ENCODE data around the gene SLF2. TPM values are rescaled to one million over a fixed set of nuclear protein-coding genes. Genes with fewer than 3 reads are reported as not detected.

Gene SLF2
- total RNA-seq, 1 experiment from 2014 or later = 43.0 TPM

DNA sequence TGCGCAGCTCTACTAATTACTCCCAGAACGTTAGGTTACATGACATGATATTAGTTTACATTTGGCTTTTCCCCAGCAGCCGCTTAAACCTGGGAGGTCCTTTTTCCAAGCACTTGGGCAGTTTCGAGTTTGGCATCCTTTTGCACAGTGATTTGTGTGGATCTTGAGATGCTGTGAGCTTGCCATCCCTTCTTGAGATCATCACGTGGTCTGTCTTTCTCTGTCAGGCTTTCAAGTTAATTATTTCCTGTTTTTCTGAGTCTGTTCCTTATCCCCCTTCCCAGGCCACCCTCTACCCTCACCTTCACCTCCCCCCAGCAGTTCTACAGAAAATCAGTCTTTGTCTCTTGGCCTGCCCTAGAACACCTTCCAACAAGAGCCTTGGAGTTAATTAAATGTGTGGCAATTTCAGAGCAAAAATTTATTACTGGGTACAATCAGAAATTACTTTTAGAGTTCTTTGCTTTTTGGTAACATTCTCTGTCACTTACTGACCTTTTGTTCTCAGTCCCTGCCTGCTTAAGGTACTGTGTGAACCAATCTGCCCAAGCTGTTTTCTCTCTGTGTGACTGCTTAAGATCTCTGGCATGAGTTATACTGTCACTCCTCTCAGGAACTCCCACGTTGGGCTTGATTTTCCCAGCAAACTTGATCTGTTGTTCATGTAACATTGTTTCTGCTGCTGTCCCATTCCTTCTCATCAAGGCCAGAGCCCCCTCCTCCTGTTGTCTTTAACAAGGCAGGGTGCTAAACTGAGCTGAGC is 3.1 kb upstream of the SLF2 start:
- Histone ChIP-seq H3K9ac (ENCODE audit: low read length) (no peak overlapping the region), H4K20me1 (ENCODE audit: insufficient read depth) (peaks cover 6% of the 10 kb centered on the region; the same call in 1 of the 2 replicates), H3K4me1 (ENCODE audit: control insufficient read depth in 1 of 2, insufficient read depth in 2 of 2, low read length in 2 of 2) (peaks cover 11 to 17% of the 10 kb centered on the region in 2 experiments; a peak in 3 of 4 replicates), H3K9me2 (ENCODE audit: insufficient read depth) (no peaks in the 10 kb centered on the region), H3K27me3 (ENCODE audit: insufficient read depth, low read length) (no peaks in the 10 kb centered on the region), H3K4me3 (replicated peaks in 1 of 2; ENCODE audit: low read depth in 1 of 2, low read length in 2 of 2) (no peak overlapping the region), H3K36me3 (ENCODE audit: control insufficient read depth in 1 of 2, insufficient read depth in 2 of 2, low read length in 2 of 2) (no peaks in the 10 kb centered on the region), H2AFZ (ENCODE audit: low read depth, low read length, poor library complexity, severe bottlenecking) (no peak overlapping the region), H3K27ac (ENCODE audit: low read depth, low read length) (no peak overlapping the region), H3K4me2 (ENCODE audit: low read length) (no peak overlapping the region), H3K79me2 (ENCODE audit: insufficient read depth, low read length) (peaks cover 17% of the 10 kb centered on the region), H3K9me3 (ENCODE audit: control insufficient read depth in 1 of 2, insufficient read depth in 1 of 2, low read depth in 1 of 2, low read length in 2 of 2) (no peaks in the 10 kb centered on the region)
- TF ChIP-seq, protein P1, sequence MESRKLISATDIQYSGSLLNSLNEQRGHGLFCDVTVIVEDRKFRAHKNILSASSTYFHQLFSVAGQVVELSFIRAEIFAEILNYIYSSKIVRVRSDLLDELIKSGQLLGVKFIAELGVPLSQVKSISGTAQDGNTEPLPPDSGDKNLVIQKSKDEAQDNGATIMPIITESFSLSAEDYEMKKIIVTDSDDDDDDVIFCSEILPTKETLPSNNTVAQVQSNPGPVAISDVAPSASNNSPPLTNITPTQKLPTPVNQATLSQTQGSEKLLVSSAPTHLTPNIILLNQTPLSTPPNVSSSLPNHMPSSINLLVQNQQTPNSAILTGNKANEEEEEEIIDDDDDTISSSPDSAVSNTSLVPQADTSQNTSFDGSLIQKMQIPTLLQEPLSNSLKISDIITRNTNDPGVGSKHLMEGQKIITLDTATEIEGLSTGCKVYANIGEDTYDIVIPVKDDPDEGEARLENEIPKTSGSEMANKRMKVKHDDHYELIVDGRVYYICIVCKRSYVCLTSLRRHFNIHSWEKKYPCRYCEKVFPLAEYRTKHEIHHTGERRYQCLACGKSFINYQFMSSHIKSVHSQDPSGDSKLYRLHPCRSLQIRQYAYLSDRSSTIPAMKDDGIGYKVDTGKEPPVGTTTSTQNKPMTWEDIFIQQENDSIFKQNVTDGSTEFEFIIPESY (IDR thresholded peaks at IDR 0.05; ENCODE audit: extremely low read depth, insufficient replicate concordance, low read length) = no peak
- TF ChIP-seq EGR1 (IDR thresholded peaks at IDR 0.05; ENCODE audit: low read depth) (no peak), POLR2AphosphoS5 (IDR thresholded peaks at IDR 0.05; ENCODE audit: low read depth, low read length) (no peak), CEBPB (IDR thresholded peaks at IDR 0.05; ENCODE audit: low read depth) (no peak), EZH2phosphoT487 (IDR thresholded peaks at IDR 0.05; ENCODE audit: borderline replicate concordance) (no peak), TCF7L2 (IDR thresholded peaks at IDR 0.05; ENCODE audit: borderline replicate concordance, extremely low read depth, insufficient read depth, insufficient read length) (no peak), JUND (IDR thresholded peaks at IDR 0.05) (no peak), POLR2A (IDR thresholded peaks at IDR 0.05; ENCODE audit: borderline replicate concordance, extremely low read depth, insufficient read depth, insufficient read length) (no peak), ELF1 (IDR thresholded peaks at IDR 0.05; ENCODE audit: borderline replicate concordance, low read depth) (no peak), SRF (IDR thresholded peaks at IDR 0.05; ENCODE audit: low read depth) (no peak), EZH2 (IDR thresholded peaks at IDR 0.05) (no peak)
- TF ChIP-seq, protein P2, sequence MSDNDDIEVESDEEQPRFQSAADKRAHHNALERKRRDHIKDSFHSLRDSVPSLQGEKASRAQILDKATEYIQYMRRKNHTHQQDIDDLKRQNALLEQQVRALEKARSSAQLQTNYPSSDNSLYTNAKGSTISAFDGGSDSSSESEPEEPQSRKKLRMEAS (IDR thresholded peaks at IDR 0.05) = no peak
- TF ChIP-seq, protein P3, sequence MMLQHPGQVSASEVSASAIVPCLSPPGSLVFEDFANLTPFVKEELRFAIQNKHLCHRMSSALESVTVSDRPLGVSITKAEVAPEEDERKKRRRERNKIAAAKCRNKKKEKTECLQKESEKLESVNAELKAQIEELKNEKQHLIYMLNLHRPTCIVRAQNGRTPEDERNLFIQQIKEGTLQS (IDR thresholded peaks at IDR 0.05) = no peak
- TF ChIP-seq, protein P4, sequence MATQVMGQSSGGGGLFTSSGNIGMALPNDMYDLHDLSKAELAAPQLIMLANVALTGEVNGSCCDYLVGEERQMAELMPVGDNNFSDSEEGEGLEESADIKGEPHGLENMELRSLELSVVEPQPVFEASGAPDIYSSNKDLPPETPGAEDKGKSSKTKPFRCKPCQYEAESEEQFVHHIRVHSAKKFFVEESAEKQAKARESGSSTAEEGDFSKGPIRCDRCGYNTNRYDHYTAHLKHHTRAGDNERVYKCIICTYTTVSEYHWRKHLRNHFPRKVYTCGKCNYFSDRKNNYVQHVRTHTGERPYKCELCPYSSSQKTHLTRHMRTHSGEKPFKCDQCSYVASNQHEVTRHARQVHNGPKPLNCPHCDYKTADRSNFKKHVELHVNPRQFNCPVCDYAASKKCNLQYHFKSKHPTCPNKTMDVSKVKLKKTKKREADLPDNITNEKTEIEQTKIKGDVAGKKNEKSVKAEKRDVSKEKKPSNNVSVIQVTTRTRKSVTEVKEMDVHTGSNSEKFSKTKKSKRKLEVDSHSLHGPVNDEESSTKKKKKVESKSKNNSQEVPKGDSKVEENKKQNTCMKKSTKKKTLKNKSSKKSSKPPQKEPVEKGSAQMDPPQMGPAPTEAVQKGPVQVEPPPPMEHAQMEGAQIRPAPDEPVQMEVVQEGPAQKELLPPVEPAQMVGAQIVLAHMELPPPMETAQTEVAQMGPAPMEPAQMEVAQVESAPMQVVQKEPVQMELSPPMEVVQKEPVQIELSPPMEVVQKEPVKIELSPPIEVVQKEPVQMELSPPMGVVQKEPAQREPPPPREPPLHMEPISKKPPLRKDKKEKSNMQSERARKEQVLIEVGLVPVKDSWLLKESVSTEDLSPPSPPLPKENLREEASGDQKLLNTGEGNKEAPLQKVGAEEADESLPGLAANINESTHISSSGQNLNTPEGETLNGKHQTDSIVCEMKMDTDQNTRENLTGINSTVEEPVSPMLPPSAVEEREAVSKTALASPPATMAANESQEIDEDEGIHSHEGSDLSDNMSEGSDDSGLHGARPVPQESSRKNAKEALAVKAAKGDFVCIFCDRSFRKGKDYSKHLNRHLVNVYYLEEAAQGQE (IDR thresholded peaks at IDR 0.05; ENCODE audit: low read depth) = no peak
- intact Hi-C loops (cut with micrococcal nuclease) = no loop called here
- RAD21 ChIA-PET (ENCODE audit: low non-redundant PET in 1 of 2, low total read pairs in 2 of 2, uncharacterized antibody in 2 of 2, unreplicated experiment in 2 of 2) = no interaction called here
- POLR2A ChIA-PET = no interaction called here
- ATAC-seq (no peak), DNase-seq (ENCODE audit: low read depth, low spot score) (no peak)
- CTCF ChIA-PET = interaction anchor here (1.1 kb wide), 1 partner anchor 21 kb away, joined by 3 read pairs; no protein-coding TSS in a partner anchor
- BruUV-seq (replicated peaks) = no TSS peak

Data from HCT116 (cell line).